Stimulated activated naive CD4-positive, alpha-beta T cell treated with Interleukin-2 at 50 U/mL for 16 hours (primary cell): ENCODE measurements around the gene ANXA2R.
"Not testable (repeated sequence)": the region's sequence is repeated elsewhere in the genome, so short reads cannot be mapped to it uniquely, and the experiment has no call there.

Source experiments
- DNase-seq: peaks from one replicate; lab custom pipeline; 2025; lab: John Stamatoyannopoulos, UW

ANXA2R gene

GRCh38 chr5:43060020-43060419 is 19.9 kb upstream of the ANXA2R start:
- DNase-seq = not testable (repeated sequence)

GRCh38 chr5:43055098-43055497 is 15.0 kb upstream of the ANXA2R start:
- DNase-seq = not testable (repeated sequence)

- DNase-seq = no peak
These were observed 11.6 kb upstream of the ANXA2R start for GRCh38 chr5:43051684-43052083.

GRCh38 chr5:43050384-43050783 is 10.3 kb upstream of the ANXA2R start:
- no peak for DNase-seq

- DNase-seq = no peak
These were observed 9.1 kb upstream of the ANXA2R start for GRCh38 chr5:43049236-43049635.

GRCh38 chr5:43046474-43046873 is 6.4 kb upstream of the ANXA2R start:
- DNase-seq = no peak

- no peak for DNase-seq
These were observed 5.1 kb upstream of the ANXA2R start for GRCh38 chr5:43045236-43045635.

- no peak for DNase-seq
These were observed 4.2 kb upstream of the ANXA2R start for GRCh38 chr5:43044181-43044914.

- DNase-seq = no peak
These were observed 3.3 kb upstream of the ANXA2R start for GRCh38 chr5:43043400-43043756.

- DNase-seq = peak; percentile 52
These were observed 2.7 kb upstream of the ANXA2R start for GRCh38 chr5:43042626-43043399.

- peak; percentile 72 for DNase-seq
These were observed 2.1 kb upstream of the ANXA2R start for GRCh38 chr5:43042176-43042625.

GRCh38 chr5:43041669-43042175 is 1.6 kb upstream of the ANXA2R start:
- DNase-seq = peak; percentile 25

- DNase-seq = no peak
These were observed 1.1 kb upstream of the ANXA2R start for GRCh38 chr5:43041110-43041668.

- DNase-seq = peak; percentile 61
These were observed 440 bp downstream of the ANXA2R start for GRCh38 chr5:43039471-43040286.

GRCh38 chr5:43039152-43039470 is 1.0 kb downstream of the ANXA2R start:
- DNase-seq = no peak

- peak; percentile 28 for DNase-seq
These were observed 1.6 kb downstream of the ANXA2R start for GRCh38 chr5:43038496-43038989.

- no peak for DNase-seq
These were observed 2.3 kb downstream of the ANXA2R start for GRCh38 chr5:43037636-43038495.

- no peak for DNase-seq
These were observed 3.1 kb downstream of the ANXA2R start for GRCh38 chr5:43036856-43037635.

- DNase-seq = no peak
These were observed 3.7 kb downstream of the ANXA2R start for GRCh38 chr5:43036409-43036808.

GRCh38 chr5:43034591-43034968 is 5.5 kb downstream of the ANXA2R start:
- DNase-seq = no peak
